Measurements from ENCODE around the gene POU2F2. TPM values are rescaled to one million over a fixed set of nuclear protein-coding genes. Genes with fewer than 3 reads are reported as not detected.
A peak's percentile ranks its signal among the peaks of the same experiment; 100 is the strongest.

POU2F2 gene
- 1 to 10 TPM in 4 of 7 donors, under 1 TPM in 2, not detected in 1; 0.72 to 4.3 (median 1.4) TPM for total RNA-seq
- polyA plus RNA-seq: 1 to 10 TPM in 1 of 2 donors, under 1 TPM in 1; 0.52 to 1.2 TPM
- long read RNA-seq, donor 1, partial matches to known transcripts: 0 of 4 reads
- long read RNA-seq, donor 1, other reads (novel, unspliced or antisense): 4 of 4 reads
- long read RNA-seq, donor 2: 0 reads
- long read RNA-seq, donor 3, partial matches to known transcripts: 0 of 4 reads
- long read RNA-seq, donor 3, other reads (novel, unspliced or antisense): 3 of 4 reads

GRCh38 chr19:42132030-42132628, at the start of gene POU2F2:
Gene POU2F2, minus strand, starts transcription at chr19:42132446. Its CDS starts 35 bp downstream, at chr19:42132411.
- no peaks in the 10 kb centered on the region for H3K36me3 ChIP-seq
- 5 to 7% (median 5%) methylated on average over 13 to 16 of the region's 16 CpGs for WGBS, 3 donors
- intact Hi-C loops (cut with DNase I): loop anchor here in 1 of 4 donors (5.0 to 10.0 kb wide), 2 partner anchors 53 to 165 kb away; no protein-coding TSS in a partner anchor
- no peaks in the 10 kb centered on the region for H3K27me3 ChIP-seq
- TF ChIP-seq CTCF (IDR thresholded peaks at IDR 0.05) (no peak), EP300 (IDR thresholded peaks at IDR 0.05) (no peak), POLR2A (IDR thresholded peaks at IDR 0.05) (no peak)
- H3K4me1 ChIP-seq (ENCODE audit: insufficient read depth): peaks cover 4% of the 10 kb centered on the region
- no peak for DNase-seq
- no peaks in the 10 kb centered on the region for H3K9me3 ChIP-seq
- no peak within 1 kb of the TSS for H3K27ac ChIP-seq
- no peak within 1 kb of the TSS for H3K4me3 ChIP-seq

GRCh38 chr19:42178791-42179674, 46.8 kb upstream of the POU2F2 start:
- DNase-seq: no peak
- 6 to 12% (median 7%) methylated on average over 13 of the region's 13 CpGs for WGBS, 3 donors
- intact Hi-C loops (cut with DNase I): loop anchor here in 1 of 4 donors (2.0 kb wide), 1 partner anchor 44 kb away; no protein-coding TSS in a partner anchor
- Histone ChIP-seq H3K9me3 (no peaks in the 10 kb centered on the region), H3K36me3 (no peaks in the 10 kb centered on the region), H3K27ac (no peak overlapping the region), H3K4me1 (ENCODE audit: insufficient read depth) (no peaks in the 10 kb centered on the region), H3K27me3 (no peaks in the 10 kb centered on the region), H3K4me3 (no peak overlapping the region)
- TF ChIP-seq EP300 (IDR thresholded peaks at IDR 0.05) (no peak), POLR2A (IDR thresholded peaks at IDR 0.05) (no peak), CTCF (IDR thresholded peaks at IDR 0.05) (no peak)

GRCh38 chr19:42177686-42178019, 45.4 kb upstream of the POU2F2 start:
- H3K9me3 ChIP-seq: no peaks in the 10 kb centered on the region
- no peak for DNase-seq
- H3K27ac ChIP-seq: no peak overlapping the region
- H3K27me3 ChIP-seq: no peaks in the 10 kb centered on the region
- 18 to 27% (median 20%) methylated on average over 3 of the region's 3 CpGs for WGBS, 3 donors
- TF ChIP-seq CTCF (IDR thresholded peaks at IDR 0.05): no peak
- no peak for TF ChIP-seq EP300 (IDR thresholded peaks at IDR 0.05)
- no peak for TF ChIP-seq POLR2A (IDR thresholded peaks at IDR 0.05)
- intact Hi-C loops (cut with DNase I): loop anchor here in 1 of 4 donors (2.0 kb wide), 1 partner anchor 43 kb away; no protein-coding TSS in a partner anchor
- no peaks in the 10 kb centered on the region for H3K36me3 ChIP-seq
- H3K4me3 ChIP-seq: no peak overlapping the region
- H3K4me1 ChIP-seq (ENCODE audit: insufficient read depth): no peaks in the 10 kb centered on the region

- TF ChIP-seq POLR2A (IDR thresholded peaks at IDR 0.05) (no peak), CTCF (IDR thresholded peaks at IDR 0.05) (peak in 1 of 3 donors; percentile 34), EP300 (IDR thresholded peaks at IDR 0.05) (no peak)
- intact Hi-C loops (cut with DNase I): no loop called here
- Histone ChIP-seq H3K4me3 (peak overlapping the region; percentile 33), H3K9me3 (no peaks in the 10 kb centered on the region), H3K27ac (no peak overlapping the region), H3K27me3 (no peaks in the 10 kb centered on the region), H3K36me3 (no peaks in the 10 kb centered on the region), H3K4me1 (ENCODE audit: insufficient read depth) (no peaks in the 10 kb centered on the region)
- WGBS, 3 donors: 0 to 1% (median 1%) methylated on average over 38 to 66 of the region's 66 CpGs
- peak; percentile 59 to 80 (median 62) for DNase-seq
These were observed 44.9 kb upstream of the POU2F2 start for GRCh38 chr19:42176990-42177685.
